22Rv1 (cell line): ENCODE results near the gene TAOK1.

Source experiments
- H3K27ac ChIP-seq: fragments of 450-650 bp; 2 replicates; pipeline ENCODE4 v1.5.1; 2017
- CTCF ChIP-seq: fragments of 450-650 bp; IDR thresholded peaks from 2 replicates; pipeline ENCODE4 v1.5.1; 2017; ENCODE audit warnings: mild to moderate bottlenecking
- ZFX ChIP-seq: fragments of 450-650 bp; IDR thresholded peaks from 2 replicates; pipeline ENCODE4 v1.6.1; 2017; ENCODE audit warnings: antibody characterized with exemption, borderline replicate concordance

Gene TAOK1

GRCh38 chr17:29577001-29577370, 186.8 kb downstream of the TAOK1 start:
- H3K27ac ChIP-seq, result no peak overlapping the region
- TF ChIP-seq ZFX (no peak), CTCF (no peak)

- H3K27ac ChIP-seq, result no peak overlapping the region
- TF ChIP-seq ZFX (no peak), CTCF (no peak)
Observed at GRCh38 chr17:29577385-29578211, 187.4 kb downstream of the TAOK1 start.

- TF ChIP-seq CTCF, result no peak
- TF ChIP-seq ZFX, result no peak
- H3K27ac ChIP-seq, result no peak overlapping the region
Observed at GRCh38 chr17:29578626-29579485, 188.7 kb downstream of the TAOK1 start.

GRCh38 chr17:29579866-29580771, 190.0 kb downstream of the TAOK1 start:
- no peak for TF ChIP-seq ZFX
- peak; percentile 90 for TF ChIP-seq CTCF
- H3K27ac ChIP-seq, result no peak overlapping the region

GRCh38 chr17:29581583-29582253, 191.6 kb downstream of the TAOK1 start:
- H3K27ac ChIP-seq, result no peak overlapping the region
- TF ChIP-seq CTCF, result no peak
- TF ChIP-seq ZFX, result no peak

GRCh38 chr17:29582254-29582765, 192.1 kb downstream of the TAOK1 start:
- H3K27ac ChIP-seq, result no peak overlapping the region
- TF ChIP-seq CTCF (no peak), ZFX (no peak)
